Kidney (tissue), 14 donors: ENCODE data around the gene ALPG. TPM values are rescaled to one million over a fixed set of nuclear protein-coding genes. Genes with fewer than 3 reads are reported as not detected.
"Not testable (repeated sequence)": the region's sequence is repeated elsewhere in the genome, so short reads cannot be mapped to it uniquely, and the experiment has no call there.

Experiments
- DNase-seq, 5 donors: peaks; one replicate each; pipeline ENCODE4 v3.0.0-alpha.2; 2013 to 2020
- FAIRE-seq: peaks from 2 replicates; lab custom pipeline; 2012; peaks lifted over from hg19 to GRCh38; lab: Jason Lieb, UNC
- H3K27ac ChIP-seq, 2 donors: one replicate each; pipeline ENCODE4 v1.7.0; 2013; ENCODE audit warnings: low read depth in 2 of 2, low read length in 2 of 2, inconsistent platforms in 1 of 2
- H3K27me3 ChIP-seq: one replicate; pipeline ENCODE4 v1.7.1; 2013; ENCODE audit warnings: low read length, inconsistent platforms; ENCODE audit not compliant: control insufficient read depth, insufficient read depth
- H3K36me3 ChIP-seq, 3 donors: one replicate each; pipeline versions ENCODE4 v1.7.0 to v1.7.1; 2013; ENCODE audit warnings: low read length in 3 of 3, control low read depth in 1 of 3, inconsistent platforms in 1 of 3; ENCODE audit not compliant: insufficient read depth in 3 of 3, control insufficient read depth in 2 of 3
- H3K4me1 ChIP-seq, 3 donors: one replicate each; pipeline versions ENCODE4 v1.7.0 to v1.7.1; 2013; ENCODE audit warnings: low read length in 3 of 3, inconsistent platforms in 1 of 3, low read depth in 1 of 3; ENCODE audit not compliant: control insufficient read depth in 2 of 3, insufficient read depth in 2 of 3
- H3K4me3 ChIP-seq, 3 donors: one replicate each; pipeline versions ENCODE4 v1.7.0 to v1.8.1; 2013; ENCODE audit warnings: low read length in 3 of 3, control low read depth in 1 of 3, inconsistent platforms in 1 of 3
- H3K9ac ChIP-seq, 3 donors: one replicate each; pipeline versions ENCODE4 v1.7.0 to v1.7.1; 2013; ENCODE audit warnings: low read length in 3 of 3, control low read depth in 1 of 3, inconsistent platforms in 1 of 3
- H3K9me3 ChIP-seq, 3 donors: one replicate each; pipeline versions ENCODE4 v1.7.0 to v1.7.1; 2013; ENCODE audit warnings: low read length in 3 of 3, control low read depth in 1 of 3, inconsistent platforms in 1 of 3; ENCODE audit not compliant: control insufficient read depth in 2 of 3, insufficient read depth in 1 of 3
- CTCF ChIP-seq: IDR thresholded peaks from 3 replicates; pipeline ENCODE4 v1.5.1; 2012; ENCODE audit warnings: mild to moderate bottlenecking, moderate library complexity, borderline replicate concordance; ENCODE audit not compliant: insufficient read depth; ENCODE audit errors: extremely low read depth
- intact Hi-C: fragments of 100-400 bp; cut with DNase I; formaldehyde crosslinking; loops from one replicate; pipeline ENCODE4 v1.11.1; 2022
- polyA plus RNA-seq: library from polyadenylated mRNA; stranded (reverse); fragments of 350-450 nt; fragmentation: Illumina TruSeq; extraction: RNeasy Lipid Tissue Mini Kit (QIAGEN cat#74804); gene quantifications from one replicate; pipeline ENCODE4 v1.2.3, GENCODE V29; 2014; ENCODE audit warnings: low read depth, low replicate concordance; ENCODE audit not compliant: insufficient read depth
- total RNA-seq: library from RNA; stranded (reverse); fragmentation: NEBNext Ultra II Directional; extraction: Animal tissue kit (Norgen Biotek cat#: 25700); gene quantifications from one replicate; pipeline ENCODE4 v1.2.1, GENCODE V29; 2021
- donor health status: control.
- donor health status: control.
- donor health status: control.
- donor health status: control.
- donor health status: control.
- donor health status: DM: yes; HTN: yes; CAD: no.
- donor health status: Normal renal cell carcinoma (clear cell type).

The ALPG gene
- total and polyA plus RNA-seq, 2 donors from 2014 or later = not detected

- TF ChIP-seq CTCF = no peak
- DNase-seq (no peak), FAIRE-seq (no peak)
Measured at GRCh38 chr2:232369126-232369951, 37.3 kb upstream of the ALPG start.

DNA sequence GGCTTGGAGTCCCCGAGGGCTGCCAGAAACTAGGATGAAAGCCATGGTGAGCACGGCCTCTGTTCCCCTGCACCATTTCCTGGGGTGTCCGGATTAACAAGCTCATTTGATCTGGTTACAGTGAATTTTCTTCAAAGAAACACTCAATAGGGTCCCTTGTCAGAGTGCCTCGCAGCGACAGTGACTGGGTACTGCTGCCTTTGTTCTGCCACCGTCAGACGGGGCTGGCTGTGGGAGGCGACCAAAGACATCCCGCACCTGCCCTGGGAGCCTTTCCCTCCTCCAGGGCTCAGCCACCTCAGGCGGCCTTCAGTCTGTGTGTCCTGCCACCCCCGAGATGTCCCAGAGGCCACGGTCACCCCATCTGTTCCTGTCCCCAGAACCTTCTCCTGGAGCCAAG lies 36.6 kb upstream of the ALPG start:
- DNase-seq, H3K9me3 ChIP-seq, H3K9ac ChIP-seq, H3K27me3 ChIP-seq, H3K4me3 ChIP-seq, intact Hi-C loops, FAIRE-seq, H3K36me3 ChIP-seq, H3K27ac ChIP-seq, H3K4me1 ChIP-seq: not testable (repeated sequence)

More at GRCh38 chr2:232369126-232369951, 37.3 kb upstream of the ALPG start:
- Histone ChIP-seq H3K4me1 (no peaks in the 10 kb centered on the region), H3K9ac (no peak overlapping the region), H3K9me3 (no peaks in the 10 kb centered on the region), H3K4me3 (no peak overlapping the region), H3K36me3 (no peaks in the 10 kb centered on the region), H3K27me3 (no peaks in the 10 kb centered on the region), H3K27ac (no peak overlapping the region)
- intact Hi-C loops = no loop called here

DNA sequence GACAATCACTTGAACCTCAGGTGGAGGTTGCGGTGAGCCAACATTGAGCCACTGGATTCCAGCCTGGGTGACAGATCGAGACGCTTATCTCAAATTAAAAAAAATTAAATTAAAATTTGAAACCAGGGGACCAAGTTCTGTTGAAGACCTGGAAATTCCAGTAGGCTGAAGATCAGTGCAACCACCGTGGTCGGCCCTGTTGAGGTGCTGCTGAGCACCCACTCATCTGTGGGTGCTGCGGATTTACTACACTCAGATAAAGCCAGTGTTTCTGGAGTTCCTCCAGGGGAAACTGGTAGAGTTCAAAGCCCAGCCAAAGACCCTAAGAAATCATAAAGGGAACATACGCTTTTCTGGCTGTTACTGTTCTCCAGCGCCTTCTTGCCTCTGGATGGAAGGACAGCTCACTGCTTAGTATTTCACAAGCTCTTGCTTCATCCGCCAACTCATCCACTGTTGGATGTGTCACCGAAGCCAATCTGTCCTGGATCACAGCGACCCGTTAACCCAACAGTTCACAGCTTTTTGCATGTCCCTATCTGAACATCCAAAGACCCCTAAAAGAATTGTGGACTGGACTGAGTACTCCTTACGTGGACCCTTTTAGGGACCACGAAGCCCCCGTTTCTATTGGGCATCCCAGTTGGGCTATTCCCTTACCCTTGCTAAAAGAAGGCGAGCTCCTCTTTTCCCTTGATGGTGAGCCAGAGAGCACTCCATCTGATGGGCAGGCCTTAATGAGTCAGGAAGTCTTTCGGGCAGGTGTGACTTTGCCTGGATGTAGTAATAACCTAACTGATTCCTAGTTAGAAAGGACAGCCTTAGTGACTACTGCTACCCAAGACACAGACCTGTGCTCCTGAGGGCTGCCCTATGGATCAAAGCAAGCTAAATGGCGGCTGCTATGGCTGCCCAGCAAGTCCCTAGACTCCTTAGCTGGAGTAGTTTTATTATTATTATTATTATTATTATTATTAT lies 34.1 kb upstream of the ALPG start:
- Histone ChIP-seq H3K9ac (no peak overlapping the region), H3K4me1 (no peaks in the 10 kb centered on the region), H3K4me3 (no peak overlapping the region), H3K9me3 (no peaks in the 10 kb centered on the region), H3K36me3 (no peaks in the 10 kb centered on the region), H3K27me3 (no peaks in the 10 kb centered on the region), H3K27ac (no peak overlapping the region)
- no peak for DNase-seq
- FAIRE-seq = no peak
- intact Hi-C loops = no loop called here
- no peak for TF ChIP-seq CTCF

- H3K4me1 ChIP-seq = no peaks in the 10 kb centered on the region
- H3K27ac ChIP-seq = no peak overlapping the region
- no peak overlapping the region for H3K9ac ChIP-seq
- H3K9me3 ChIP-seq = no peaks in the 10 kb centered on the region
- intact Hi-C loops = no loop called here
- H3K4me3 ChIP-seq = no peak overlapping the region
- H3K27me3 ChIP-seq = no peaks in the 10 kb centered on the region
- DNase-seq (no peak), FAIRE-seq (no peak)
- no peaks in the 10 kb centered on the region for H3K36me3 ChIP-seq
- TF ChIP-seq CTCF = no peak
Measured at GRCh38 chr2:232374356-232374755, 32.3 kb upstream of the ALPG start.
